CD4-positive, alpha-beta T cell treated with Interleukin-4 for 4 hours (primary cell): ENCODE data around the gene TMEM52.
"Not testable (repeated sequence)": the region's sequence is repeated elsewhere in the genome, so short reads cannot be mapped to it uniquely, and the experiment has no call there.

ENCODE experiments used
- DNase-seq: peaks from one replicate; pipeline ENCODE4 v3.0.0-alpha.2; 2020

TMEM52 gene

DNA sequence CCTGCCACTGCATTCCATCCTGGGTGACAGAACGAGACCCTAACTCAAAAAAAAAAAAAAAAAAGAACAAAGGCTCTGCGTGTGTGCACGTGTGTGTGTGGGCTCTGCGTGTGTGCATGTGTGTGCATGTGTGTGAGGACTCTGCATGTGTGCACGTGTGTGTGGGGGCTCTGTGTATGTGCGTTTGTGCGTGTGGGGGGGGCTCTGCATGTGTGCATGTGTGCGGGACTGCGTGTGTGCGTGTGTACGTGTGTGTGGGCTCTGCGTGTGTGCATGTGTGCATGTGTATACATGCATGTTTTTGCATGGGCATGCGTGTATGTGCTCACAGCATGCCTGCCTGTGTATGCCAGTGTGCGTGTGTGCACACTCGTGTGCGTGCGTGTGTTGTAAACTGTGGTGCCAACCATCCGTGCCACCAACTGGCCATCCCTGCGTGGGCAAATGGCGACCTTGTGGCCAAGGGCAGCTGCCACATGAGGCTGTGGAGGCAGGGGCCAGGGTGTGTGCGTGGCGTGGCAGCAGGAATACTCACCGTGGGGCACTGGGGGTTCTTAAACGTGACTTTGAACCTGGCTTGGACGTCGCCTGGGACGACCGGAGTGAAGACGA, 26.8 kb upstream of the TMEM52 start:
- DNase-seq, result no peak

DNA sequence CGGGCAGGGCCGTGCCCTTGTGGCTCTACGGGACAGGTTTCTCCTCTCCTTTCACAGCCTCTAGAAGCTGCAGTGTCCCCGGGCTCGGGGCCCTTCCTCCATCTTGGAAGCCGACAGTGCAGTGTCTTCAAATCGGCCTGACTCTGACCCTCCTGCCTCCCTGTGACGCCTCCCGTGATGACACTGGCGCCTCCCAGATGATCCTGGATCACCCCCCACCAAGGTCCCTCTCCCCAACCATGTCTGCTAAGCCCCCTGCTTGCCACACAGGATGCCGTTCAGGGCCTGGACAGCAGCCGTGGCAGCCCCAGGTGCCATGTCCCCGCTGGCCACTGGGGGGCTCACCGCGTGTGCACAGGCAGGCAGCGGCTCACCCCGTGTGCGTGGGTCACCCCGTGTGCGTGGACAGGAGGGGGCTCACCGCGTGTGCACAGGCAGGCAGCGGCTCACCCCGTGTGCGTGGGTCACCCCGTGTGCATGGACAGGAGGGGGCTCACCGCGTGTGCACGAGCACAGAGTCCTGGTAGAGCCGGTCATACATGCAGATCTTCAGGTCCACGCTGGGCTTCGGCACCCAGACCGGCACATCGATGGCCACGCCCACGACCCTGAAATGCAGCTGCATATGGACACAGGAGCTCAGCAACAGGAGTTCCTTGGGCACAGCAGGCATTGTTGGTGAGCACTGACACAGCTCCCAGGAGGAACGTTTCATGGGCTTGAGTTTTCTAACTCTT, 24.9 kb upstream of the TMEM52 start:
- DNase-seq, result peak; percentile 34

DNA sequence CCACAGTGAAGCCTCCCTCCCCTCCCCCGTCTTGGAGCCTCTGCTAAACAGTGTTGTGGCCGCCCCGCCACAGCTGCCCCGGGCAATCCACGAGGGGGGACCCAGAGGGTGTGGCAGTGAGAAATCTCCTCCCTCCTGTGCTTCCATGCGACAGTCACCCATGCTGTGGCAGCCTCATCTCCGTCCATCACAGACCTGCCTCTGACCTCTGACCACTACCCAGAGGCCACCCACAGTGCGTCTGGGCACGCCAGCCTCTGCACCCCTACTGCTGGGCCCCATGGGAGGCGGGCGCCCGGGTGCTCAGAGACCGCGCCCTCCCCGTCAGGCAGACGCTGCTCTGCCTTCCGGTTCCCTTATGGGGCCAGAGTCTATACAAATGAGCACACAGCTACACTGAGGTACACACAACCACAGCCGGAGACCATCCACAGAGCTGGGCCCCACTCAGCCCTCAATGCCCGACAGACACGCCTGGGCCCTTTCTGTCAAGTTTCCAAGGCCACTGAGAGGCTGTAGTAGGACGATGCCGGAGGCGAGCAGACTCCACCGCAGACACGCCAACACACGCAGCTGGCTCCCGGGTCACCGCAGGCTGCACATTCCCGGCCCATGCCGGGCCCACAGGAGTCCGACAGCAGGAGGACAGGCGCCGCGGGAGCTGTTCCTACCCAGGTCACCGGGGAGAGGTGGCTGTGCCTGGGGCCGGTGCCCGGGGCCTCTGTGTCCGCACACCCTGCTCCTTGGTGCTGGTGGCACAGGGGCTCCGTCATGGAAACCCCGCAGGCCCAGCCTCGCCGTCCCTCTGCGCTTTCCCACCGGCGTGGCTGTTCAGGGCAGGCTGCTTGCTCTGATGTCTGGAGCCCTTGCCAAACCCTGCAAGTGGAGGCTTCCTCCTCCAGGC, 23.9 kb upstream of the TMEM52 start:
- no peak for DNase-seq

DNA sequence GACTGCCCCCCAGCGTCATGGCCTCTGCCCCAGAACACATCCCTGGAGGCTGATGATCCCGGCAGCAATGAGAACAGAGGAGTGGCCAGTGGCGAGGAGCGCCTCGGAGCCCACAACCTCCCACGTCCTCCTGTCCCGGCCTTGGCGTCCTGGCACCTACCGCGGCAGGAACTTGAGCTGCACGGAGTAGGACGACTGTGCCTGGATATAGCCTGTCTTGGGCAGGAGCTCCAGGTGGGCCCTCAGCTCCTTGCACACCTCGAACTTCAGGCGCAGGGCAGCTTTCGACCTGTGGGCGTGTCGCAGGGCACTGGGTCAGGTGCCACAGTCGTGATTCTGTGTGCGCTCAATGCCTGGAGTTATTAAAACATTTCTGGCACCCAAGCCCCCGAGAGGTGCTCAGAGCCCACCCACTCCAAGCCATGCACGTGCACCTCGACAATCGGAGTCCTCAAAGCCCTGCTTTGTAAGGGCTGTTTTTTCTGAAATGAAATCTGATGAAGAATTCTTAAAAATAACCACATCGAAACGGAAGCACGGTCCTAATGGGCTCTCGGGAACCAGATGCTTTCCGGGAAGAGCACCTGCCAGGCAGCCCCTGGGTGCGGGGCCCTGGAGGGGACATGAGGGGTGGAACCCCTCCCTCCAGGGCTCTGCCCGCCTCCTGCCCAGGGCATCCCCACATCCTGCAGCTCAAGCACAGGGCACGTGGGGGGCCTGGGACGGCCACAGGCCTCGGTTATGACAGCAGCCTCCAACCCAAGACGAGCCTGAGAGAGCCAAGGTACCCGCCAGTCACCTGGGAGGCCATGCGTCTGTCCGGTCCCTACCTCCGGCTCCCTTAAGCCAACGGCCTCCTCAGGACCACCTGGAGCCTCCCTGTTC, 23.0 kb upstream of the TMEM52 start:
- DNase-seq, result no peak

DNA sequence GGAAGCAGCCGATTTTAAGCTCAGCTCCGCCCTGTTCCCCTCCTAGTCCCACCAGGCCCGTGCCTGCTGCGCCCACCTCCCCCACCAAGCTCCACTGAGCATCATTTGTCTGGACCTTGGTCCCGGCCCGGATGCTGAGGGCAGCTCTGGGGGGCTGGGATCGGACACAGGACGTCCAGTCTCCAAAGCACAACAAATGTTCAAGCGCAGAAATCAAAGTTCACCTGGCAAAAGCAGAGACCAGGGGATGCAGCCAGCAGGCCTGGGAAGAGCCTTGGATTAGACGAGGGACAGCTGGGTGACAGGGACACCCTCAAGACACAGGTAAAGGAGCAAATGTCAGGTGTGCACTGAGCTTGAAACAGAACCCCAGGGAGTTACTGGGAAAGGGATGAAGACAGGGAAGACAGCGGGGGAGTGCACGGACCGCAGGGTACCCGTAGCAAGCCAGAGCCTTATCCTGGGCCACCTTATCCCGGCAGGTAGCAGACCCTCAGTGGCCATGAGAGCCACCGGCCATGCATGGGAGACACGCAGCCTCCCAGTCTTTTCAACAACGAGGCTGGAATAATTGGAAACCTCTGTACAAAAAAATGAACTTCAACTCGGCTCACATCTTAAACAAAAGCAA, 22.2 kb upstream of the TMEM52 start:
- DNase-seq, result no peak

DNA sequence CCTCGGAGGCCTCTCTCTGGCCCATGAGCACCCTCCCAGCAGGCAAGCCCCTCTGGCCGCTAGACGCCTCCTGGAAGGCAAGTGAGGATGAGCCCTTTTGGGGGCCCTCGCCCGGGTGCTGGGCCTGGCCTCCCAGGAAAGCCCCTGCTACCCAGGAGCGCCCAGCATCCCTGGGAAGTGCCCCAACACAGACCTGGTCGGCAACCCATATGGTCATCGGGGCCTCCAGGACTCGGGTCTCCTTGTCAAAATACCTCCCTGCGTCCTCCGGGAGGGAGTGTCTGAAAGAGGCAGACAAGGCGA, 21.0 kb upstream of the TMEM52 start:
- no peak for DNase-seq

DNA sequence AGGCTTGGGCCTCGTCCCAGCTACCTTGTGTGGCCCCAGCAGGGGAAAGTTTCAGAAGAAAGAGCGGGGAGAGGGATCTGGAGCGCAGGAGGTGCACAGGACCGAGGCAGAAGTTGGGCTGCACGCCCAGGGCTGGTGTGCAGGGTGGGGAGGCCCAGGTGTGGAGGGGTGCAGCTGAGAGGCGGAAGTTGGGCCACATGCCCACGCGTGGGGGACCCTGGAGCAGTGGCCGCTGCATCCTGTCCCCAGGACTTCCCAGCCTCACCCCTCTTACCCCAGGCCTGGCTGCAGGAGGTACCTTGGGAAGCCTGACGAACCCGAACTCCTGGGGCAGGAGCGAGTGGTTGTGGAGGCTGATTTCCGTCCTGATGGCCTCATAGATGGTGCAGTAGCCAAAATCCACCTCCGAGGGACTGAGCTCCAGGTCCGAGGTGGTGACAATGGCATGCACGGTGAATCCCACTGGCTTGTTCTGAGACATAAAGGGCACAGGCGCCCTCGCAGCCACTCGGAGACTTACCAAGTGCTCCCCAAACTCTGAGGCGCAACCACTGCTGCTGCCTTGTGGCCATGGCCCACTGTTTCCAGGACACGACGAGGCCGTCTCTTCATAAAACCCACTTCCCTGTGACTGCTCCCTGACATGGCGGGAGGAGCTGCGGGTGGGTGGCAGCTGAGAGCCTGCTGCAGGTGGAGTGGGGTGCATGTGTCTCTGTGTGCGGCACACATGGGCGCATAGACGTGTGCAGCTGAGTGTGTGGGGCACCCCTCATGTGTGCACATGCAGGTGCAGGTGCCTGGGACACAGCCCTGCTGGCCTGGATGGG, 20.4 kb upstream of the TMEM52 start:
- DNase-seq, result no peak

DNA sequence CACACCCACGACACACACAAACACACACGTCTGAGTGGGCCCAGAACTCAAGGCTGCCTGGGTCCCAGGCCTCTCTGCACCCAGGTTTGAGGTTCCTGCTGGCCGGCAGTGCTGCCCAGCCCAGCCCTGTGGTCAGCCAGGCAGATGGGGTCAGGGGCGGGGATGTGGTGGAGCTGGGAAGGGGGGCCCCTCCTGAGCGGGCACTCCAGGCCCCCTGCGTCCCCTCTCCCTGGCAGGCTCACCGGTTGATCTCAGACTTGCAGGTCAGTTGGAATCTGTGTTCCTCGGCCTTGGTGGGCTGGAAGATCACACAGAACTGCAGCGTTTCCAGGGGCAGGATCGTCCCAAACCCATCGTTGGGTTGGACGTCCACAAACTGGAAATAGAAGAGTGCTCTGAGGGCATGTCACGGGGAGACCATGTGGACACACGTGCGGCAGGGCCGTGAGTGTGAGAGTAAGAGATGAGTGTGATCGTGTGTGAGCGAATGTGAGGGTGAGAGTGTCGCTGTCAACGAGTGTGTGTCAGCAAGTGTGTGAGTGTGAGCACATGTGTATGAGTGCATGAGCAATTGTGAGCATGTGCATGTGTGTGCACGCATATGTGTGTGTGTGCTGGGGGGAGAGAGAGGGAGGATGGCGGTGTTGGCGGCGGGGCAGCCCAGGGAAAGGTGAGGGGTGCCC, 19.7 kb upstream of the TMEM52 start:
- no peak for DNase-seq

DNA sequence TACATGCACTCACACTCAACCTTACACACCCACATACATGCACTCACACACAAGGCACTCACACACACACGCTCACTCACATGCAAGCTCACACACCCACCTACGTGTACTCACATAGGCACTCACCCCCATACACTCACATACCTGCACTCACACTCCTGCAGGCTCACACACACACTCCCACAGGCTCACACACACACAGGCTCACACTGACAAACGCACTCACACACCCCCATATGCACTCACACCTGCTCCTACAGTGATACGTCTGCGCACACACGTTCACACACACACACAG, 19.1 kb upstream of the TMEM52 start:
- no peak for DNase-seq

DNA sequence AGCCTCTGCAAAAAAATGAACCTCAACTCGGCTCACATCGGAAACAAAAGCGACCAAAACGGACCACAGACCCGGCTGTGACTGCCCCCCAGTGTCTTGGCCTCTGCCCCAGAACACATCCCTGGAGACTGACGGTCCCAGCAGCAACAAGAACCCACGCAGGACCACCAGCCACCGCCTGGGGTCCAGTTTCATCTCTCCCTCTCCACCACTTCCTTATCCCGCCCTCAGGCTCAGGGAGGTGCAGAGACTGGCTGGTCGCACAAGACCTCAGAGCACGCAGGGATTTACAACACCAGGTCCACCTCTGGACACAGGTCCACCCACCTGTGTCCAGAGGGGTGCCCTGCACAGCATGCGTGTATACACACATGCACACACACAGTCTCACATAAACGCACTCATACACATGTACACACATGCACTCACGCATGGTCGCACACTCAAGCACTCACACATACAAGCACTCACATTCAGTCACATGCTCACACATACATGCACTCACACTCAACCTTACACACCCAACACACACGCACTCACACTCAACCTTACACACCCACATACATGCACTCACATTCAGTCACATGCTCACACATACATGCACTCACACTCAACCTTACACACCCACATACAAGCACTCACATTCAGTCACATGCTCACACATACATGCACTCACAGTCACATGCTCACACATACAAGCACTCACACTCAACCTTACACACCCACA, 18.6 kb upstream of the TMEM52 start:
- DNase-seq, result no peak

DNA sequence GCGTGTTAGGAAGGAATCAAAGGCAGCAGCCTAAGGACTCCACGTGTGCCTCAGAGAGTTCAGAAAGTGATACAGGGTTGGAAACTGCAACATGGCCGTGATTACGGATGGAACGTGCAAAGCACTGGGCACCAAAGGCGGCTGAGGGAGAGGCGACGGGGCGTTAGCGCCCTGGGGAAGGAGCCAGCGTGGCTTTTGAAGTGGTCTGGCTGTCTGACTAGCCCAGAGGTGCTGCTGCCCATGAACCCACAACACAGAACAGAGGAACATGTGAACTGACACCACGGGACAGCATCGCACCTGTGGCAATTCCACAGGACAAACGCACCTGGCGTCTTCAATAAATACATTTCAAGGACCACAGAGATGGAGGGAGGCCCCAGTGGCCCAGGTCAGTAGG, 18.0 kb upstream of the TMEM52 start:
- no peak for DNase-seq

DNA sequence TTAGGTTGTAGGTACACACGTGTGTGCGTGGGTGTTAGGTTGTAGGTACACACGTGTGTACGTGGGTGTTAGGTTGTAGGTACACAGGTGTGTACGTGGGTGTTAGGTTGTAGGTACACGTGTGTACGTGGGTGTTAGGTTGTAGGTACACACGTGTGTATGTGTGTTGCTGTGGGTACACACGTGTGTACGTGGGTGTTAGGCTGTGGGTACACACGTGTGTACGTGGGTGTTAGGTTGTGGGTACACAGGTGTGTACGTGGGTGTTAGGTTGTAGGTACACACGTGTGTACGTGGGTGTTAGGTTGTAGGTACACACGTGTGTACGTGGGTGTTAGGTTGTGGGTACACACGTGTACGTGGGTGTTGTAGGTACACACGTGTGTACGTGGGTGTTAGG, 15.8 kb upstream of the TMEM52 start:
- not testable (repeated sequence) for DNase-seq

DNA sequence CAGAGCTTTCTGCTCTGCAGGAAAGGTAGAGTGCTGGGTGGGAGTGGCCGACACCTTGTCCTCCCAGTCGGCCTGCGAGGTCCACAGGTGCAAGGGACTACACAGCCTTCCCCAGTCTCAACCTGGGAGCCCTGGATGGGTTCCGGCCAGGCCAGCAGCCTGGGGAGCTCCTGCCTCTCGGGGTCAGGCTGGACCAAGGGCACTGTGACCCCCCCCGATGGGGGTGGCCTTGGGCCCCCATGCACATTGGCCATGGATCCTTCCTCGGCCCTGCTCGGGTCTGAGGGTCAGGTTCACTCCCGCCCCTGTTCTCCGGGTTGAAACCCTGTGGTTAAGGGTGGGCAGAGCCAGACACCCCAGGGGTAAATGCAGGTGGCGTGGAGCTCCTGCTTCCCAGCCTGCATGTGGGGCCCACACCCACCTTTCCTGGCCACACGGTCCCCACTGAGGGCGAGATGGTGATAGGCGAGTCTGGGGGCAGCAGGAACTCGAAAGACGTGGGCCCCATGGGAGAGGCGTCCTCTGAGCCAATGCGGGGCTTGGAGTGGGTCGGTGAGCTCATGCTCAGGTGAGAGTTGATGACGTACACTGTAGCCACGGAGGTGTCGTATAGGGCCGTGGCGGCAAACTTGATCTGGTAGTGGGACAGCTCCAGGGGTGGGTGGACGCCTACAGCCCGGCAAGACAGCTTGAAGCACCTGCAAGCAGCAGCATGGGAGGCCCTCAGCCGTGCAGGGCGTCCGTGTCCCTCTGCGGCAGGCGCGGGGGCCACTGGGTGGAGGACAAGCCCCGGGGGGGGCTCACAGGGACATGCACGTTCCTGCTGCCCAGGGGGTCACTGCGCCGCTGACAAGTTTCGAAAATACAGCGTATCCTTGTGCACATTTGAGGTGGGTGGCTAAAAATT, 10.8 kb upstream of the TMEM52 start:
- no peak for DNase-seq

DNA sequence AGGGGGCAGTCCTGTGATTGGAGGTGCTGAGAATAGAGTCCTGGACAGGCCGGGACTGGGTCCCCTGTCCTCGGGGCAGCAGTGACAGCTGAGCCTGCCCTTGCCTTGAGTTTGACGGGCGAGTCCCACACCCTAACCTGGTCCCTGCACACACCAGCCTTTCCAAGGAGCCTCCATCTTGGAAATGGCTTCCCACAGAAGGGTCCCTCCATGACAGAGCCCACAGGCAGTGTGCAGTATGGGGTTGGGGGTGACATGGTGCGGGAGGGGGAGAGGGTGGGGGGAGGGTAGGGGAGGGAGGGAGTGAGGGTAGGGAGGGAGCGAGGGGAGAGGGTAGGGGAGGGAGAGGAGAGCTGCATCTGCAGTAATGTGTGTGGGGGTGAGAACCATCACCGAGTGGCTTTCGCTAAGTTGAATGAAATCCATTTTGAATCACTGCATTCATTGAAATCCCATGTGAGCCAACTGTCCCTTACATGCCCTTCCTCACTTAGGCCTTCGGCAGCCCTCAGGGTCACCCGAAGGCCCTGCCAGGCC, 10.1 kb upstream of the TMEM52 start:
- DNase-seq, result no peak

DNA sequence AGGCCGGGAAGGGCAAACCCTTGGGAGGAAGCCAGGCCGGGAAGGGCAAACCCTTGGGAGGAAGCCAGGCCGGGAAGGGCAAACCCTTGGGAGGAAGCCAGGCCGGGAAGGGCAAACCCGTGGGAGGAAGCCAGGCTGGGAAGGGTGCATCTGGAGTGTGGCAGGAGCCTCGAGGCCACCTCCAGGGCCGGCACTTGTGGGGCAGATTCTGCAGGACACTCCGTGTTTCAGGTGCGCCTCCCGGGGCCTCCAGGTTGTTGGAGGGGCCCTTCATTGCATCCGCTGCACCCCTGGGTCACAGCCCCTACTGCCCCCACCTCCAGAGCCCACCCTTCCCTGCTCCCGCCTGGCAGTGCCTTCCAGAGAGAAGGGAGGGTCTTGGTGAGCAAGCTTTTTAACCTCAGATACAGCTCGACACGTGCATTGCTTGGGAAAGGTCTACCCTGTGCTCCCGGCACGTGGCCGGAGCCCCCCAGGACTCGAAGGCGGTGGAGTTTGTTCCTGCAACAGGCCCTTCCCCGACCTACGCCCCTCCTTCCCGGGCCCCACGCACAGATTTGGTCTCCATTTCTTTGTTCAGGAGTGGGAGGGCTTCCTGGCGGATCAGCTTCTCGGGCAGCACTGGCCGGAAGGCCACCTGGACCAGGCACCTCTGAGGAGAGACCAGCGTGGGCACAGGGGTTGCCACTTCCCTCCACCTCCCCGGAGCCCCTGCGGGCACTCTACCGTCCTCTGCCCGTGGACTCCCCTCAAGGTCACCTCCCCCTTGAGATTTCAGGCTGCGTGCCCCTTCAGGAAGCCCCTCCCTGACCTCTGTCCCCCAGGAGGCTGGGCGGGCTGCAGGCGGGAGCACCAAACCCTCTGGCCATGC, 9.4 kb upstream of the TMEM52 start:
- no peak for DNase-seq

DNA sequence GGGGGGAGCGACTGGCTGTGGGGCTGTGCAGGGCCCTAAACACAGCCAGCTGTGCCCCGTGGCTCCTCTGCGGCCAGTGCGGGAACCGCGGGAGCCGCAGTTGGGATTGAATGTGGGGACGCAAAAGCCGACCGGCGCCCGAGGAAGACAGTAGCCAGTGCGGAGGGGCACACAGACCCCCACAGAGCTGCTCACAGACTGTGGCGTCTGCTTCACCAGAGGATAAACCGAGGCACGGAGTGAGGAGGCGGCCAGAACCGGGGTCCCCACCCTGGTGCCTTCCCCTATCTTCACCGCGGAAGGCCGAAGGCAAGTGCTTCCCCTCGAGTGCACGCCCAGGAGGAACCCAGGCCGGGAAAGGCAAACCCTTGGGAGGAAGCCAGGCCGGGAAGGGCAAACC, 8.7 kb upstream of the TMEM52 start:
- DNase-seq, result no peak

DNA sequence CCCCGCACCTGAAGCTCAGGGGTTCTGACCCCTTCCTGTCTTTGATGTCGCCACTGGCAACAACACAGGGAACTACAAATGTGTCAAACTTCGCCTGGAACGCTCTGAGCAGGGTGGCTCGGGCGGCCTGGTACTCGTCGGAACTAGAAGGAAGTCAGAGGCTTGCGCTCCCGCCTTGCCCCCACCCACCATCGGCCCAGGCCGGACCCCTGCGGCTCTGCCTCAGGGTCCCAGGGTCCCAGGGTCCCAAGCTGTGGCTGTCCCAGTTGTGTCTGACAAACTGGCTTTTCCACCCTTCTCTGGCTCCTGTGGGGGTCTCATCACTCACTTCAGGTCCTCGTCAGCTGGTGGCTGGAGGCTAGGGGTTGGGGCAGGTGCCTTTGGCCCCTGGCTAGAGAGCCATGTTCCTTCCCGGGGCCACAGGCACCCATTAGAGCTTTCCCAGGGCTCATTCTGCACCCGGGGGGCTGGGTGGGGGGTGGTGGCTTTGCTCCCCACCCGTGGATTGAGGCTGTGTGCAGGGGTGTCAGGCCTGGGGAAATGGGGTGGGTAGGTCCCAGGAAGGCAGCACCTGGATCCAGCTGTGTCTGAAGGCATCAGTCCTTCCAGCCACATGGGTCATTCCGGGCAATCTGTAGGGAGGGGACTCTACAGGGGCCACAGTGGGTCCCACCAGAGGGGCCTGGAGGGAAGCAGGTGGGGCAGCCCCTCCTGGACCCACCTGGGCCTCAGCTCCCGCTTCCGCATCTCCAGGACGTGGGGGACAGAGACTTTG, 8.0 kb upstream of the TMEM52 start:
- DNase-seq, result no peak
